Stimulated activated CD8-positive, alpha-beta memory T cell treated with anti-CD3 and anti-CD28 coated beads, Interleukin-15, amount 100 ng/mL, for 4 hours (primary cell): ENCODE results near the gene TTLL8.

Source experiments
- DNase-seq, 2 donors: peaks; one replicate each; pipeline ENCODE4 v3.0.0-alpha.2; 2020; ENCODE audit warnings: low read depth in 2 of 2

TTLL8 gene

GRCh38 chr22:50082961-50083461, 24.9 kb upstream of the TTLL8 start:
- no peak for DNase-seq

- DNase-seq, result no peak
Observed at GRCh38 chr22:50082197-50082715, 24.2 kb upstream of the TTLL8 start.

- no peak for DNase-seq
Observed at GRCh38 chr22:50081426-50082196, 23.5 kb upstream of the TTLL8 start.

GRCh38 chr22:50080077-50080465, 22.0 kb upstream of the TTLL8 start:
- no peak for DNase-seq

- no peak for DNase-seq
Observed at GRCh38 chr22:50078761-50079160, 20.7 kb upstream of the TTLL8 start.

- DNase-seq, result no peak
Observed at GRCh38 chr22:50078246-50078645, 20.1 kb upstream of the TTLL8 start.

- DNase-seq, result no peak
Observed at GRCh38 chr22:50076646-50077535, 18.8 kb upstream of the TTLL8 start.

- no peak for DNase-seq
Observed at GRCh38 chr22:50074551-50075530, 16.7 kb upstream of the TTLL8 start.

- DNase-seq, result no peak
Observed at GRCh38 chr22:50074056-50074455, 16.0 kb upstream of the TTLL8 start.

- DNase-seq, result no peak
Observed at GRCh38 chr22:50072714-50073538, 14.8 kb upstream of the TTLL8 start.

- no peak for DNase-seq
Observed at GRCh38 chr22:50072167-50072555, 14.1 kb upstream of the TTLL8 start.

GRCh38 chr22:50071432-50072166, 13.5 kb upstream of the TTLL8 start:
- DNase-seq, result no peak

GRCh38 chr22:50070366-50070765, 12.3 kb upstream of the TTLL8 start:
- DNase-seq, result no peak

GRCh38 chr22:50068096-50068495, 10.0 kb upstream of the TTLL8 start:
- no peak for DNase-seq

- no peak for DNase-seq
Observed at GRCh38 chr22:50067244-50067643, 9.1 kb upstream of the TTLL8 start.

- no peak for DNase-seq
Observed at GRCh38 chr22:50064453-50064852, 6.4 kb upstream of the TTLL8 start.

GRCh38 chr22:50063589-50064393, 5.7 kb upstream of the TTLL8 start:
- DNase-seq, result no peak

- DNase-seq, result no peak
Observed at GRCh38 chr22:50062509-50063135, 4.5 kb upstream of the TTLL8 start.
